MM.1S (cell line): ENCODE results near the gene NTM.

Source experiments
- DNase-seq: peaks from one replicate; pipeline ENCODE4 v3.0.0-alpha.2; 2015
- H2AFZ ChIP-seq: fragments of 300-600 bp; sonication (generic); 2 replicates; pipeline ENCODE4 v1.6.0; 2016; ENCODE audit warnings: antibody characterized with exemption, low read length
- H3F3A ChIP-seq: fragments of 300-600 bp; sonication (generic); 2 replicates; pipeline ENCODE4 v1.6.1; 2016; ENCODE audit warnings: mild to moderate bottlenecking, antibody characterized with exemption, low read length, moderate library complexity, mixed read lengths; ENCODE audit not compliant: insufficient read depth
- H3K27ac ChIP-seq: fragments of 300-600 bp; sonication (generic); 2 replicates; pipeline ENCODE4 v1.5.1; 2016; ENCODE audit warnings: mild to moderate bottlenecking, low read length
- H3K27me3 ChIP-seq: fragments of 300-600 bp; sonication (generic); replicated peaks from 2 replicates; pipeline ENCODE4 v1.6.0; 2016; ENCODE audit warnings: low read length; ENCODE audit not compliant: insufficient read depth
- H3K36me3 ChIP-seq: fragments of 300-600 bp; sonication (generic); replicated peaks from 2 replicates; pipeline ENCODE4 v1.6.1; 2016; ENCODE audit warnings: mild to moderate bottlenecking, low read length, mixed read lengths; ENCODE audit not compliant: insufficient read depth
- H3K4me1 ChIP-seq: fragments of 300-600 bp; sonication (generic); 2 replicates; pipeline ENCODE4 v1.6.1; 2016; ENCODE audit warnings: low read length, mixed read lengths
- H3K4me2 ChIP-seq: fragments of 300-600 bp; sonication (generic); 2 replicates; pipeline ENCODE4 v1.6.0; 2016; ENCODE audit warnings: low read depth, low read length
- H3K4me3 ChIP-seq: fragments of 300-600 bp; sonication (generic); 2 replicates; pipeline ENCODE4 v1.5.1; 2016; ENCODE audit warnings: low read length, mixed read lengths
- H3K79me2 ChIP-seq: fragments of 300-600 bp; sonication (generic); 2 replicates; pipeline ENCODE4 v1.6.1; 2016; ENCODE audit warnings: mixed run types, low read length, mixed read lengths
- H3K9ac ChIP-seq: fragments of 300-600 bp; sonication (generic); 2 replicates; pipeline ENCODE4 v1.6.1; 2016; ENCODE audit warnings: low read length, mixed read lengths
- H3K9me2 ChIP-seq: fragments of 300-600 bp; sonication (generic); replicated peaks from 2 replicates; pipeline ENCODE4 v1.6.1; 2016; ENCODE audit warnings: mild to moderate bottlenecking, low read length, mixed read lengths; ENCODE audit not compliant: insufficient read depth
- H3K9me3 ChIP-seq: fragments of 300-600 bp; sonication (generic); replicated peaks from 2 replicates; pipeline ENCODE4 v1.6.1; 2016; ENCODE audit warnings: mild to moderate bottlenecking, low read length, mixed read lengths; ENCODE audit not compliant: insufficient read depth
- H4K20me1 ChIP-seq: fragments of 300-600 bp; sonication (generic); 2 replicates; pipeline ENCODE4 v1.6.1; 2016; ENCODE audit warnings: mild to moderate bottlenecking, low read length, moderate library complexity, mixed read lengths; ENCODE audit not compliant: insufficient read depth
- CTCF ChIP-seq: fragments of 300-600 bp; sonication (generic); IDR thresholded peaks from 2 replicates; pipeline ENCODE4 v1.5.1; 2016; ENCODE audit warnings: antibody characterized with exemption, low read length, mixed read lengths
- EZH2 ChIP-seq: fragments of 300-600 bp; sonication (generic); optimal IDR thresholded peaks from 2 replicates; pipeline ENCODE3; 2017; ENCODE audit warnings: low read depth, mild to moderate bottlenecking, antibody characterized with exemption, low read length, mixed read lengths
- EZH2phosphoT487 ChIP-seq: fragments of 300-600 bp; sonication (generic); IDR thresholded peaks from 2 replicates; pipeline ENCODE4 v1.6.1; 2018; ENCODE audit warnings: antibody characterized with exemption, low read length

The NTM gene

GRCh38 chr11:131549770-131550169, 179.4 kb downstream of the NTM start:
- H3K9ac ChIP-seq, result no peak overlapping the region
- no peaks in the 10 kb centered on the region for H3K36me3 ChIP-seq
- no peaks in the 10 kb centered on the region for H3K4me1 ChIP-seq
- H3K79me2 ChIP-seq, result no peaks in the 10 kb centered on the region
- H4K20me1 ChIP-seq, result no peaks in the 10 kb centered on the region
- H3K4me3 ChIP-seq, result no peak overlapping the region
- no peaks in the 10 kb centered on the region for H3K9me2 ChIP-seq
- no peaks in the 10 kb centered on the region for H3F3A ChIP-seq
- H3K27ac ChIP-seq, result no peak overlapping the region
- H2AFZ ChIP-seq, result no peak overlapping the region
- no peaks in the 10 kb centered on the region for H3K9me3 ChIP-seq
- DNase-seq, result no peak
- TF ChIP-seq CTCF, result no peak
- no peak for TF ChIP-seq EZH2phosphoT487
- no peak for TF ChIP-seq EZH2
- no peak overlapping the region for H3K4me2 ChIP-seq
- H3K27me3 ChIP-seq, result no peaks in the 10 kb centered on the region

- Histone ChIP-seq H3K9ac (no peak overlapping the region), H3K4me2 (no peak overlapping the region), H3K9me2 (no peaks in the 10 kb centered on the region), H3K36me3 (no peaks in the 10 kb centered on the region), H3K4me1 (no peaks in the 10 kb centered on the region), H2AFZ (no peak overlapping the region), H3K27me3 (no peaks in the 10 kb centered on the region), H3K9me3 (no peaks in the 10 kb centered on the region), H3K79me2 (no peaks in the 10 kb centered on the region), H4K20me1 (no peaks in the 10 kb centered on the region), H3K4me3 (no peak overlapping the region), H3F3A (no peaks in the 10 kb centered on the region), H3K27ac (no peak overlapping the region)
- no peak for DNase-seq
- TF ChIP-seq EZH2phosphoT487, result no peak
- TF ChIP-seq CTCF, result no peak
Measured at GRCh38 chr11:131560287-131560686, 189.9 kb downstream of the NTM start.

- no peak overlapping the region for H2AFZ ChIP-seq
- H3K4me3 ChIP-seq, result no peak overlapping the region
- H4K20me1 ChIP-seq, result no peaks in the 10 kb centered on the region
- no peak overlapping the region for H3K4me2 ChIP-seq
- no peak overlapping the region for H3K27ac ChIP-seq
- no peaks in the 10 kb centered on the region for H3K36me3 ChIP-seq
- no peaks in the 10 kb centered on the region for H3K9me2 ChIP-seq
- no peaks in the 10 kb centered on the region for H3K4me1 ChIP-seq
- H3K27me3 ChIP-seq, result no peaks in the 10 kb centered on the region
- no peak overlapping the region for H3K9ac ChIP-seq
- H3K79me2 ChIP-seq, result no peaks in the 10 kb centered on the region
- TF ChIP-seq EZH2, result no peak
- TF ChIP-seq EZH2phosphoT487, result no peak
- TF ChIP-seq CTCF, result no peak
- DNase-seq, result no peak
- no peaks in the 10 kb centered on the region for H3K9me3 ChIP-seq
- no peaks in the 10 kb centered on the region for H3F3A ChIP-seq
Measured at GRCh38 chr11:131561501-131561900, 191.1 kb downstream of the NTM start.

- H4K20me1 ChIP-seq, result no peaks in the 10 kb centered on the region
- no peak overlapping the region for H3K9ac ChIP-seq
- no peak overlapping the region for H2AFZ ChIP-seq
- H3K9me3 ChIP-seq, result no peaks in the 10 kb centered on the region
- no peaks in the 10 kb centered on the region for H3K36me3 ChIP-seq
- no peaks in the 10 kb centered on the region for H3K4me1 ChIP-seq
- no peaks in the 10 kb centered on the region for H3K79me2 ChIP-seq
- H3K9me2 ChIP-seq, result no peaks in the 10 kb centered on the region
- H3F3A ChIP-seq, result no peaks in the 10 kb centered on the region
- H3K27me3 ChIP-seq, result no peaks in the 10 kb centered on the region
- H3K4me2 ChIP-seq, result no peak overlapping the region
- no peak overlapping the region for H3K27ac ChIP-seq
- no peak for TF ChIP-seq EZH2
- no peak for TF ChIP-seq CTCF
- no peak for TF ChIP-seq EZH2phosphoT487
- DNase-seq, result no peak
- no peak overlapping the region for H3K4me3 ChIP-seq
Measured at GRCh38 chr11:131561972-131562371, 191.6 kb downstream of the NTM start.
